ENCODE data around the gene RPL31.

The RPL31 gene

DNA sequence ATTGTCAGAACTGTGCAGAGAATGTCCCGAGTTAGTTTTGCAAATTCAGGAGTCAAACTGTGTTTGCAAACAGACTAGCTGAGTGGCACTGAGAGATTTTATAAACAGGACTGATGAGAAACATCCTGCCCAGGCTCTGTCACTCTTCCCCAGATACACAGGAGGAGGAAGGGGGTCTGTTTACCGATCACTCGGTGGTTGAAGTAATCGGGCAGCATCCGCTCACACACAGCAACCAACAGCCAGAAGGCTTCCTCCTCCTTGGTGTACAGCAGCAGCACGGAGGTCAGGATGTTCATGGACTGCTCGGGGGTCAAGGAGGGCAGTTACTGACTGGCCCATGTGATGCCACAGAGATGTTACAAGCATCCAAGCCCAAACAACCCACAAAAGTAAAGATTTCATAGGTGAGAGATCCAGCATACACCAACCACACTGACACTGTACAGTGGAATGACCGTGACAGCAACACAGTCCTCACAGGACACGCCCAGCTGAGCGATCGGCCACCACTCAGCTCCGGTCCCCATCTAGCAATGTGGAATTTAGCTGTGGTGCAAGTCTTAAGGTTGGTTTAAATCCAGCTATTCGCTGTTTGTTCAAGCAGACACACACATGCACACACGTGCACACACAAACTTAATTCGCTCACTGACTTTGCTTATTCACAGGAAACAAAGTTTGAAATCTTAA, 30.1 kb downstream of the RPL31 start:
- no peaks in the 10 kb centered on the region for H3K9me3 ChIP-seq (ENCODE audit: control insufficient read depth, low read length)
- peaks cover 60% of the 10 kb centered on the region for H3K36me3 ChIP-seq (ENCODE audit: control insufficient read depth, insufficient read depth, low read length, severe bottlenecking)
- no peak overlapping the region for H3K4me3 ChIP-seq (ENCODE audit: low read length)
- no peaks in the 10 kb centered on the region for H3K4me1 ChIP-seq (ENCODE audit: control insufficient read depth, insufficient read depth, low read length)
- no peak for DNase-seq (ENCODE audit: low read depth)
- no peak overlapping the region for H3K9ac ChIP-seq (ENCODE audit: low read length)
- H3K27me3 ChIP-seq (replicated peaks; ENCODE audit: control insufficient read depth, insufficient read depth, low read length), result no peaks in the 10 kb centered on the region

DNA sequence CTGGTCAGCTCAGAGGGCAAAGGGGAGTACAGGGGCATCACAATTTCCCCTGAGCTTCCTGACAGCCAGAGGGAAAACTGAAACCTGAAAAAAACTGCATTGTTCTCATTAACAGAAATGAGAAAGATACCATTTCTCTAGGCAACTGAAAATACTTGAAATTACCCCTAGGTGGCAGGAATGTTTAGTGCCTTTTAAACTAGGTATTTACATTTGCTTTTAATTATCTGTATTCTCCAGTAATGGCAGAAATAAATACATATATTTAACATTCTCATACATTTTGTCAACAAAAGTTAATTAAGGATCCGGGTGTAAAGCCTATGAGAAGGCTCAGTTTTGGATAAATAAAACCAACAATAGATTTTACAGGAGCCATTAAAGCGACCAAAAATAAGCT, 34.5 kb downstream of the RPL31 start:
- Histone ChIP-seq H3K4me1 (ENCODE audit: control insufficient read depth, insufficient read depth, low read length) (peaks cover 10% of the 10 kb centered on the region), H3K27me3 (replicated peaks; ENCODE audit: control insufficient read depth, insufficient read depth, low read length) (no peaks in the 10 kb centered on the region), H3K9ac (ENCODE audit: low read length) (no peak overlapping the region), H3K36me3 (ENCODE audit: control insufficient read depth, insufficient read depth, low read length, severe bottlenecking) (peaks cover 68% of the 10 kb centered on the region), H3K9me3 (ENCODE audit: control insufficient read depth, low read length) (no peaks in the 10 kb centered on the region), H3K4me3 (ENCODE audit: low read length) (no peak overlapping the region)
- peak; percentile 75 for DNase-seq (ENCODE audit: low read depth)

DNA sequence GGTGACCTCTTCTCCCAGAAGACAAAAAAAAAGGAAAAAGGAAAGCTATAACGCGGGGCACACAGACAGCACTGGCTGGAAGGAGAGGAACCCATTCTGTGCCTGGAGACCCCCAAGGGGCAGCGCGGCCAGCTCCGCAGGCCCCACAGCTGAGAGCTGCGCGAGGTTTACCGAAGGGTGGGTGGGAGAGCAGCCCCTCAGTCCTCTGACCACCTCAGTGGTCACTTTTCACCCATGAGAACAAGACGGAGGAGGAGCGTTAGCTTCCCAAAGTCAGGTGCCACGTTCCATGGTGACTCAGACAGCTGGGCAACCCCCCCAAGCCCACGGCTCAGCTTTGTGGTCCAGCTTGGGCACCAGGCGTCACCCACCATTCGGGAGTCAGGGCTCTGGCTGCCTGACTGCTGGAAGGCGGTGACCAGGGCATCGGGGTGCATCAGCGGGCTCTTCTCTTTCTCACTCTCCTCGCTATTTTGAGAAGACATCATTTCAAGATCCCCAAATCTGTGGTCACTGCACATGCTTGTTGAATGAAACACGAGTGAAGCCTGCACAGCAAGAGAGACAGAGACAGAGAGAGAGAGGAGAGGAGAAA, 35.2 kb downstream of the RPL31 start:
- no peaks in the 10 kb centered on the region for H3K27me3 ChIP-seq (replicated peaks; ENCODE audit: control insufficient read depth, insufficient read depth, low read length)
- no peak overlapping the region for H3K4me3 ChIP-seq (ENCODE audit: low read length)
- H3K36me3 ChIP-seq (ENCODE audit: control insufficient read depth, insufficient read depth, low read length, severe bottlenecking), result peaks cover 62% of the 10 kb centered on the region
- H3K9me3 ChIP-seq (ENCODE audit: control insufficient read depth, low read length), result no peaks in the 10 kb centered on the region
- H3K4me1 ChIP-seq (ENCODE audit: control insufficient read depth, insufficient read depth, low read length), result peaks cover 10% of the 10 kb centered on the region
- no peak for DNase-seq (ENCODE audit: low read depth)
- no peak overlapping the region for H3K9ac ChIP-seq (ENCODE audit: low read length)

GRCh38 chr2:101038455-101039255, 36.6 kb downstream of the RPL31 start:
- DNase-seq (ENCODE audit: low read depth), result peak; percentile 17
- H3K4me3 ChIP-seq (ENCODE audit: low read length), result no peak overlapping the region
- no peaks in the 10 kb centered on the region for H3K9me3 ChIP-seq (ENCODE audit: control insufficient read depth, low read length)
- no peaks in the 10 kb centered on the region for H3K27me3 ChIP-seq (replicated peaks; ENCODE audit: control insufficient read depth, insufficient read depth, low read length)
- no peak overlapping the region for H3K9ac ChIP-seq (ENCODE audit: low read length)
- H3K36me3 ChIP-seq (ENCODE audit: control insufficient read depth, insufficient read depth, low read length, severe bottlenecking), result peaks cover 49% of the 10 kb centered on the region
- H3K4me1 ChIP-seq (ENCODE audit: control insufficient read depth, insufficient read depth, low read length), result peaks cover 10% of the 10 kb centered on the region

DNA sequence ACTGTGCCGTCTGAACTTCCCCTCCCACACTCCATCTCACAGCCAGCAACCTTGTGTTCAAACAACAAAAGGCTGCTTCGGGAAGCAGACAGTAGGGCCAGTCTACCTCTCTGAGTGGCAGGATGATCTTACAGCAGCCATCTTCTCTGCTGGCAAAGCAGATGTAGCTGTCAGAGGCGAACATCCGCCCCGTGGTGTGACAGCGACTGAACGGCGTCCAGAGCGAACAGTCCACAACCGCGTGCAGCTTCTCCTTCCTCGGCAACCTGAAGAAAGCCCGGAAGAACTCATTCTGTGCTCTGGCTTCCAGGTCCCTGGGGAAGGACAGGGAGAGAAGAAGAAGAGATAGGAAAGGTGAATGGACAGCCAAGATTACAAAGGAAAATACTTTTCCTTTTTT, 38.0 kb downstream of the RPL31 start:
- no peaks in the 10 kb centered on the region for H3K9me3 ChIP-seq (ENCODE audit: control insufficient read depth, low read length)
- H3K9ac ChIP-seq (ENCODE audit: low read length), result no peak overlapping the region
- no peaks in the 10 kb centered on the region for H3K27me3 ChIP-seq (replicated peaks; ENCODE audit: control insufficient read depth, insufficient read depth, low read length)
- H3K4me3 ChIP-seq (ENCODE audit: low read length), result no peak overlapping the region
- DNase-seq (ENCODE audit: low read depth), result no peak
- peaks cover 39% of the 10 kb centered on the region for H3K36me3 ChIP-seq (ENCODE audit: control insufficient read depth, insufficient read depth, low read length, severe bottlenecking)
- peaks cover 10% of the 10 kb centered on the region for H3K4me1 ChIP-seq (ENCODE audit: control insufficient read depth, insufficient read depth, low read length)

DNA sequence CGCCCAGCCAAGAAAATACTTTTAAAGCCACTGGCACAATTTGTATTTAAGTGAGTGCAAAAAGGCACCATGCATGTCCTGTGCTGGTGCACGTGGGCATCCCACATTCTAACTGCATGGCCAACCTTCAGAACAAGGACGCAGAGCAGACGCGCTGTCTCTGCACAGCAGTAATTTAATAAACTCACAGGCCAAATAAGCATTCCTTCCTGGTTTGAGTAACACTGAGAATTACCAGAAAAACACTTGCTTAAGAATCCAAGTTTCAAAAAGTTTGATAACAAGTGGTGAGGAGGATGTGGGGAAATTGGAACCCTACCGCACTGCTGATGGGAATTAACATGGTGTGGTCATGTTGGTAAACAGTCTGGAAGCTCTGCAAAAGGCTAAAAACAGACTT, 38.7 kb downstream of the RPL31 start:
- no peak for DNase-seq (ENCODE audit: low read depth)
- Histone ChIP-seq H3K9me3 (ENCODE audit: control insufficient read depth, low read length) (no peaks in the 10 kb centered on the region), H3K27me3 (replicated peaks; ENCODE audit: control insufficient read depth, insufficient read depth, low read length) (no peaks in the 10 kb centered on the region), H3K36me3 (ENCODE audit: control insufficient read depth, insufficient read depth, low read length, severe bottlenecking) (peaks cover 32% of the 10 kb centered on the region), H3K4me3 (ENCODE audit: low read length) (no peak overlapping the region), H3K4me1 (ENCODE audit: control insufficient read depth, insufficient read depth, low read length) (peaks cover 10% of the 10 kb centered on the region), H3K9ac (ENCODE audit: low read length) (peak overlapping the region; percentile 46)

- peak; percentile 43 for DNase-seq (ENCODE audit: low read depth)
- Histone ChIP-seq H3K9me3 (ENCODE audit: control insufficient read depth, low read length) (no peaks in the 10 kb centered on the region), H3K4me1 (ENCODE audit: control insufficient read depth, insufficient read depth, low read length) (peaks cover 10% of the 10 kb centered on the region), H3K9ac (ENCODE audit: low read length) (peak overlapping the region; percentile 46), H3K27me3 (replicated peaks; ENCODE audit: control insufficient read depth, insufficient read depth, low read length) (no peaks in the 10 kb centered on the region), H3K4me3 (ENCODE audit: low read length) (no peak overlapping the region), H3K36me3 (ENCODE audit: control insufficient read depth, insufficient read depth, low read length, severe bottlenecking) (peaks cover 32% of the 10 kb centered on the region)
Observed at GRCh38 chr2:101041413-101041812, 39.3 kb downstream of the RPL31 start.

- Histone ChIP-seq H3K36me3 (ENCODE audit: control insufficient read depth, insufficient read depth, low read length, severe bottlenecking) (peaks cover 4% of the 10 kb centered on the region), H3K4me1 (ENCODE audit: control insufficient read depth, insufficient read depth, low read length) (peaks cover 22% of the 10 kb centered on the region), H3K27me3 (replicated peaks; ENCODE audit: control insufficient read depth, insufficient read depth, low read length) (no peaks in the 10 kb centered on the region), H3K9me3 (ENCODE audit: control insufficient read depth, low read length) (no peaks in the 10 kb centered on the region), H3K9ac (ENCODE audit: low read length) (no peak overlapping the region), H3K4me3 (ENCODE audit: low read length) (no peak overlapping the region)
- DNase-seq (ENCODE audit: low read depth), result no peak
Observed at GRCh38 chr2:101045330-101045729, 43.2 kb downstream of the RPL31 start.

GRCh38 chr2:101047075-101047766, 45.1 kb downstream of the RPL31 start:
- no peak overlapping the region for H3K4me3 ChIP-seq (ENCODE audit: low read length)
- H3K9ac ChIP-seq (ENCODE audit: low read length), result no peak overlapping the region
- no peaks in the 10 kb centered on the region for H3K9me3 ChIP-seq (ENCODE audit: control insufficient read depth, low read length)
- no peaks in the 10 kb centered on the region for H3K27me3 ChIP-seq (replicated peaks; ENCODE audit: control insufficient read depth, insufficient read depth, low read length)
- H3K36me3 ChIP-seq (ENCODE audit: control insufficient read depth, insufficient read depth, low read length, severe bottlenecking), result peaks cover 4% of the 10 kb centered on the region
- no peak for DNase-seq (ENCODE audit: low read depth)
- H3K4me1 ChIP-seq (ENCODE audit: control insufficient read depth, insufficient read depth, low read length), result peaks cover 12% of the 10 kb centered on the region

DNA sequence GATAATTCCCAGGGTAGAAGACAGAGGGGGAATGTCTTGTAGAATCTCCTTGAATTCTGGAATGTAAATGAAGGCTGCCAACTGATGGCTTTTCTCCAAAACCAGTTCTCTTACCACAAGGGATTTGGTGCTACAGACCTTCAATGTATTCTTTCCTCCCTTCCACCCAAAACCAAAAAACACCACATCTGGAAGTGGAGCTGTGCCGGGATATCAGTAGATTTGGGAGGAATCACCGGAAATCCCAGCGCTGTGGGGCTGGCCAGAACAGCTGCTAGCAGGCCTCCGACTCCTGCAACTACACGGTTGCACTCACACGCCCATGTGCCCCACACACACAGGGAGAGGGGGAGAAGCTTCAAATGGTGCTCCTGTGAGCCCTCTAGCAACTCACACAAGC, 45.7 kb downstream of the RPL31 start:
- no peaks in the 10 kb centered on the region for H3K27me3 ChIP-seq (replicated peaks; ENCODE audit: control insufficient read depth, insufficient read depth, low read length)
- H3K36me3 ChIP-seq (ENCODE audit: control insufficient read depth, insufficient read depth, low read length, severe bottlenecking), result peaks cover 7% of the 10 kb centered on the region
- peaks cover 12% of the 10 kb centered on the region for H3K4me1 ChIP-seq (ENCODE audit: control insufficient read depth, insufficient read depth, low read length)
- no peak overlapping the region for H3K4me3 ChIP-seq (ENCODE audit: low read length)
- peak overlapping the region; percentile 22 for H3K9ac ChIP-seq (ENCODE audit: low read length)
- no peaks in the 10 kb centered on the region for H3K9me3 ChIP-seq (ENCODE audit: control insufficient read depth, low read length)
- DNase-seq (ENCODE audit: low read depth), result peak; percentile 19

DNA sequence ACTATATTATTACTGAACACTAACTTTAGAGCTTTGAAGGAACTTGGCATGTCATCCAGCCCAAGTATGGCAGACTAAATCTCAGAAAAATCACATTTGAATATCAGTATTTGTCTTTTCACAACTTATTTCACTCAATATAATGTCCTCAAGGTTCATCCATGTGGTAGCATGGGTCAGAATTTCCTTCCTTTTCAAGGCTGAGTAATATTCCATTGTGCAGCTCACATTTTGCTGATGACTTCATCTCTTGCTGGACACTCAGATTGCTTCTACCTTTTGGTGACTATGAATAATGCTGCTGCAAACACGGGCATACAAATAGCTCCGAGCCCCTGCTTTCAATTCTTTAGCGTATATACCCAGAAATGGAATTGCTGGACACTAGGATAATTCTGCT, 46.7 kb downstream of the RPL31 start:
- no peak for DNase-seq (ENCODE audit: low read depth)
- Histone ChIP-seq H3K27me3 (replicated peaks; ENCODE audit: control insufficient read depth, insufficient read depth, low read length) (no peaks in the 10 kb centered on the region), H3K36me3 (ENCODE audit: control insufficient read depth, insufficient read depth, low read length, severe bottlenecking) (peaks cover 16% of the 10 kb centered on the region), H3K9ac (ENCODE audit: low read length) (no peak overlapping the region), H3K9me3 (ENCODE audit: control insufficient read depth, low read length) (no peaks in the 10 kb centered on the region), H3K4me1 (ENCODE audit: control insufficient read depth, insufficient read depth, low read length) (peaks cover 12% of the 10 kb centered on the region), H3K4me3 (ENCODE audit: low read length) (no peak overlapping the region)
